Measurements from ENCODE around the gene CYP2D6.
"Not testable (repeated sequence)": the region's sequence is repeated elsewhere in the genome, so short reads cannot be mapped to it uniquely, and the experiment has no call there.

CYP2D6 gene

DNA sequence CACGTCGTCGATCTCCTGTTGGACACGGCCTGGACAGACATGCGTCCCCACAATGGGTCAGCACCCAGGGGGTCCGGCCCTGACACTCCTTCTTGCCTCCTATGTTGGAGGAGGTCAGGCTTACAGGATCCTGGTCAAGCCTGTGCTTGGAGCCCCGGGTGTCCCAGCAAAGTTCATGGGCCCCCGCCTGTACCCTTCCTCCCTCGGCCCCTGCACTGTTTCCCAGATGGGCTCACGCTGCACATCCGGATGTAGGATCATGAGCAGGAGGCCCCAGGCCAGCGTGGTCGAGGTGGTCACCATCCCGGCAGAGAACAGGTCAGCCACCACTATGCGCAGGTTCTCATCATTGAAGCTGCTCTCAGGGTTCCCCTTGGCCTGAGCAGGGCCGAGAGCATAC, 3.0 kb downstream of the CYP2D6 start:
- no peak overlapping the region for H3K4me3 ChIP-seq (ENCODE audit: low read depth, low read length)
- TF ChIP-seq, protein P1, sequence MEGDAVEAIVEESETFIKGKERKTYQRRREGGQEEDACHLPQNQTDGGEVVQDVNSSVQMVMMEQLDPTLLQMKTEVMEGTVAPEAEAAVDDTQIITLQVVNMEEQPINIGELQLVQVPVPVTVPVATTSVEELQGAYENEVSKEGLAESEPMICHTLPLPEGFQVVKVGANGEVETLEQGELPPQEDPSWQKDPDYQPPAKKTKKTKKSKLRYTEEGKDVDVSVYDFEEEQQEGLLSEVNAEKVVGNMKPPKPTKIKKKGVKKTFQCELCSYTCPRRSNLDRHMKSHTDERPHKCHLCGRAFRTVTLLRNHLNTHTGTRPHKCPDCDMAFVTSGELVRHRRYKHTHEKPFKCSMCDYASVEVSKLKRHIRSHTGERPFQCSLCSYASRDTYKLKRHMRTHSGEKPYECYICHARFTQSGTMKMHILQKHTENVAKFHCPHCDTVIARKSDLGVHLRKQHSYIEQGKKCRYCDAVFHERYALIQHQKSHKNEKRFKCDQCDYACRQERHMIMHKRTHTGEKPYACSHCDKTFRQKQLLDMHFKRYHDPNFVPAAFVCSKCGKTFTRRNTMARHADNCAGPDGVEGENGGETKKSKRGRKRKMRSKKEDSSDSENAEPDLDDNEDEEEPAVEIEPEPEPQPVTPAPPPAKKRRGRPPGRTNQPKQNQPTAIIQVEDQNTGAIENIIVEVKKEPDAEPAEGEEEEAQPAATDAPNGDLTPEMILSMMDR (conservative IDR thresholded peaks at IDR 0.05; ENCODE audit: low read depth, low read length): no peak
- no peak for DNase-seq (ENCODE audit: low read depth)

DNA sequence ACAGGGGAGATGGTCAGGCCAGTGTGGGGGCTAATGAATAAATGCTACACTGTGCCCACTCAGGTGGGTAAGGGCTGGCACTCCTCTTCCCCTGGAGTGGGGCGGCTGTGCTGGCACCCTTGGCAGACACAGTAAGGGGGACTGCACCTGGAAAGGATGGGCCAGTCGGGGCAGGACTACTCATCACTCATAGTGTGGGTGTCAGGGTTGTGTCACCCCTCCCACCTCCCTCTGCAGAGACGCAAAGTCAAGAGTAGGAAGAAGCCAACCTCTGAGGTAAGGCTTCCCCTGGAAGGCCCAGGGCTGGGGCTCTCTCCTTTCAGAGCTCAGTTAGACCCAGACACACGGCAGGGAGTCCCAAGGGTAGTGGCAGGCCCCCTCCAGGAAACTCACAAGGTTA, 7.1 kb downstream of the CYP2D6 start:
- not testable (repeated sequence) for H3K4me3 ChIP-seq (ENCODE audit: low read depth, low read length); DNase-seq (ENCODE audit: low read depth)

DNA sequence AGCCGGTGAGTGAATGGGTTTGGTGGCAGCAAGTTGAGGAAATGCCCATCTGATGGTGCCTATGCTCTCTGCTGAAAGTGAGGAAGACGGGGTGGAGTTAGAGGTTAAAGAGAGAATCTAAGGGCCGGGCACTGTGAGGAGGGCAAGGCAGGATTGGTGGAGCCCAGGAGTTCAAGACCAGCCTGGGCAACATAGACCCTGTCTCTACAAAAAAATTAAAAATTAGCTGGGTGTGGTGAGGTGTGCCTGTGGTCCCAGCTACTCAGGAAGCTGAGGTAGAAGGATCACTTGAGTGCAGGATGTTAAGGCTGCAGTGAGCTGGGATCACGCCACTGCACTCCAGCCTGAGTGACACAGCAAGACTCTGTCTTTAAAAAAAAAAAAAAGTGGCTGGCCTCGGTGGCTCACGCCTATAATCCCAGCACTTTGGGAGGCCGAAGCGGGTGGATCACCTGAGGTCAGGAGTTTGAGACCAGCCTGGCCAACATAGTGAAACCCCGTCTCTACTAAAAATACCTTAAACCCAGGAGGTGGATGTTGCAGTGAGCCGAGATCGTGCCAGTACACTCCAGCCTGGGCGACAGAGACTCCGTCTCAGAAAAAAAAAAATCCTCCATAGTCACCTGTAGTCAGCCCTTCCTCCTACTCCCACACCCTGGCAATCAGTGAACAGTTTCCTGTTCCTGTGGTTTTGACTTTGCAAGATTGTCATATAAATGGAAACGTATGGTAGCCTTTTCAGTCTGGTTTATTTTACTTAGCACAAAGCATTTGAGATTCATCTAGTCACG, 10.2 kb downstream of the CYP2D6 start:
- H3K4me3 ChIP-seq (ENCODE audit: low read depth, low read length); DNase-seq (ENCODE audit: low read depth): not testable (repeated sequence)

DNA sequence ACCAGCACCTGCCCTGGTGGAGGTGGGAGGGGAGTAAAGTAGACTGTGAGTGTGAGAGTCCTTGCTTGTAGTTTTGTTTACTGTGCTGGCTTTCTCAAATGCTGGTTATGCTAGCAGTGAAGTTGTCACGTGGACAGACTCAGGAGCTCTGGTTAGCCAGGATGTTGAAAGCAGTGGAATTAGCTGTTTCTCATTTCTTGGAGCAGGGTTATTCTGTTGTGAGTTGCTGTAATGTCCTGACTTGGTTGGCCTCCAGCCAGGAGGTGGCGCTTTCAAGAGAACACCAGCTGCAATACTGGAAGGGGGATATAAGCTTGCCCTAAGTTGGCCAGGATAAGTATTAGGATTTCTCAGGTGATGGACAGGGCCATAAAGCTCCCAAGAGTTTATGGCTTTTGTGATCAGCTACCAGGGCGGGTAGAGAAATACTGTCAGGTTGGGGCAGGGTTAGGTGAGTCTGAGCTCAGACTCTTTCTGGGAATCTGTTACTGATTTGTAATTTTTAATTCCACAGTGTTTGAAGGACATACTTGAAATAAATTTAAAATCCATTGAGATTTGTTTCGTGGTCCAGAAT, 13.7 kb downstream of the CYP2D6 start:
- no peak overlapping the region for H3K4me3 ChIP-seq (ENCODE audit: low read depth, low read length)
- TF ChIP-seq, protein P1 (conservative IDR thresholded peaks at IDR 0.05; ENCODE audit: low read depth, low read length): no peak
- peak; percentile 38 for DNase-seq (ENCODE audit: low read depth)

DNA sequence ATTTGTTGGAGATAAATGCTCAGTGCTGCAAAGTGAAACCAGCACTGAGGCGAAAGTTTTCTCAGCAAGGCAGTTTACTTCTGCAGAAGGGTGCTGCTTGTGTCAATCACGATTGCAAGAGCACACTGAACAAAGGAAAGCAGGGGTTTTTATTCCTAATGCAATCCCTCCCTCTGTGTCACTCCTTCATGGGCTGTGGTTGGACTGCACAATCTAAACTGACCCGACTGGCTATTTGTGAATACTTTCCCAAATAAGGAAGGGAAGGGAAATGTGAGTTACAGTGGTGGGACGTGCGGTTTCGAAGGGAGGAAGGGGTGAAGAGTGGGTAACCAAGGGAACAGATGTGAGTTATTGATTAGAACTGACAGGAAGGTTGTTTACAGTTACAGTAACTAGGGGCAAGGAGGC, 15.2 kb downstream of the CYP2D6 start:
- not testable (repeated sequence) for DNase-seq (ENCODE audit: low read depth); H3K4me3 ChIP-seq (ENCODE audit: low read depth, low read length)

DNA sequence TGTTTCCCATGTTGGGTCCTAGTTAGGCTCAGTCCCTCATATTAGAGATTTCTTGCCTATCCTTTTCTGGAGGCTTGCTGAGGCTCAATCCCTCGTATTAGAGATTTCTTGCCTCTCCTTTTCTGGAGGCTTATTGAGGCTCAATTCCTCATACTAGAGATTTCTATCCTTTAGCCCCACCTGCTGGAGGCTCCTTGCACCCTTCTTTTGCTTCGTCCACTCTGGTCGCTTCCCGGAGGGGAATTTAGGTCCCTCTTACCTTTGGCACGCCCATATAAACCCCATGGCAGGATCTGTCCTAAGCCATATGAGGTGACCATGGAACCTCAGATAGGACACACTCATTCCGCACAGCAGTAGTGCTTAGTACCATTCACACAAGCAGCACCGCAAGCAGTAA, 15.9 kb downstream of the CYP2D6 start:
- H3K4me3 ChIP-seq (ENCODE audit: low read depth, low read length): no peak overlapping the region
- peak; percentile 39 for DNase-seq (ENCODE audit: low read depth)
- TF ChIP-seq, protein P1 (conservative IDR thresholded peaks at IDR 0.05; ENCODE audit: low read depth, low read length): peak; percentile 55

DNA sequence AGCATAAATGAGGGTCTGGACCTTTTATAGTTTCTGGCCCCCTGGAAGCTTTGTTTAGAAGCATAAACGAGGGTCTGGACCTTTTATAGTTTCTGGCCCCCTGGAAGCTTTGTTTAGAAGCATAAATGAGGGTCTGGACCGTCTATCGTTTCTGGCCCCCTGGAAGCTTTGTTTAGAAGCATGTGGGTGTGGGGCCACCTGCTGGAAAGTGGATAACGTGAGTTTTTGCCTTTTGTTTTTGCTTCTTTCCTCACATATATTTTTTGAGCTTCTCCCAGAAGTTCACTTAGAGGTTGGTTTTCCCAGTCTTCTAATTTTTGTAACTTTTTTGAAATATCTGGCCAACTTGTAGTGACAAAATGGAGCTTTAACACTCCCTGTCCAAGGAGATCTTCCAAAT, 17.8 kb downstream of the CYP2D6 start:
- DNase-seq (ENCODE audit: low read depth): peak; percentile 38
- H3K4me3 ChIP-seq (ENCODE audit: low read depth, low read length): not testable (repeated sequence)
- TF ChIP-seq, protein P1 (conservative IDR thresholded peaks at IDR 0.05; ENCODE audit: low read depth, low read length): peak; percentile 45

DNA sequence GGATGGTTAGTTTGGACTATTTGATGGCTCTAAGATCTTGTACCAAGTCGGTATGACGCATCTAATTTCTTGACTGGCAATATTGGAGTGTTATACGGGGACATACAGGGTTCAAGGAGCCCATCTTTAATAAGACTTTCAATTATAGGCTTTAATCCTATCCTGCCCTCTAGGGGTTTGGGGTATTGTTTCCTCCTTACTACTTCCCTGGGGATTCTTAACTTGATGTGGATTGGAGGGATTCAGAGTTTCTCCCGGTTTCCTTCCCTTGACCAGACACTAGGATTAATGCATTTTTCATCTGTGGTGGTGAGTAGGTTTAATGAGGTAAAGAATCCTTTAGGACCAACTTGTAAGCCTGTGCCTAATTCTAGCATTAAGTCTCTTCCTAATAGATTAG, 18.8 kb downstream of the CYP2D6 start:
- DNase-seq (ENCODE audit: low read depth): no peak

More for the DNA sequence above, 18.8 kb downstream of the CYP2D6 start:
- H3K4me3 ChIP-seq (ENCODE audit: low read depth, low read length): no peak overlapping the region
- TF ChIP-seq, protein P1 (conservative IDR thresholded peaks at IDR 0.05; ENCODE audit: low read depth, low read length): no peak
